Measurements from ENCODE around the gene TCF3. TPM values are rescaled to one million over a fixed set of nuclear protein-coding genes. Genes with fewer than 3 reads are reported as not detected.

The TCF3 gene
- total RNA-seq, 4 donors from 2014 or later, result 61.0 to 105 (median 69.0) TPM

GRCh38 chr19:1571358-1571757, 81.1 kb downstream of the TCF3 start:
- TF ChIP-seq CTCF (IDR thresholded peaks at IDR 0.05), result no peak
- intact Hi-C loops (cut with DNase I; ENCODE audit: low total_unique reads), result no loop called here
- no peak overlapping the region for H3K4me3 ChIP-seq (ENCODE audit: low read depth, poor library complexity, severe bottlenecking)
- 90 to 93% methylated on average over 12 of the region's 12 CpGs for WGBS, 2 donors
- no peak for DNase-seq (ENCODE audit: low spot score in 2 of 2)

- 96 to 97% methylated on average over 13 of the region's 13 CpGs for WGBS, 2 donors
- H3K4me3 ChIP-seq (ENCODE audit: low read depth, poor library complexity, severe bottlenecking), result no peak overlapping the region
- intact Hi-C loops (cut with DNase I; ENCODE audit: low total_unique reads), result no loop called here
- no peak for TF ChIP-seq CTCF (IDR thresholded peaks at IDR 0.05)
- no peak for TF ChIP-seq POLR2A (IDR thresholded peaks at IDR 0.05)
- DNase-seq (ENCODE audit: low spot score in 2 of 2), result no peak
Observed at GRCh38 chr19:1570836-1571235, 81.6 kb downstream of the TCF3 start.

- no peak for DNase-seq (ENCODE audit: low spot score in 2 of 2)
- TF ChIP-seq CTCF (IDR thresholded peaks at IDR 0.05), result no peak
- no peak for TF ChIP-seq POLR2A (IDR thresholded peaks at IDR 0.05)
- intact Hi-C loops (cut with DNase I; ENCODE audit: low total_unique reads), result no loop called here
- 72 to 73% methylated on average over 4 of the region's 4 CpGs for WGBS, 2 donors
- no peak overlapping the region for H3K4me3 ChIP-seq (ENCODE audit: low read depth, poor library complexity, severe bottlenecking)
Observed at GRCh38 chr19:1569997-1570396, 82.4 kb downstream of the TCF3 start.

- H3K4me3 ChIP-seq (ENCODE audit: low read depth, poor library complexity, severe bottlenecking), result peak within 1 kb of the TSS; percentile 50
- no peak for TF ChIP-seq CTCF (IDR thresholded peaks at IDR 0.05)
- TF ChIP-seq POLR2A (IDR thresholded peaks at IDR 0.05), result no peak
- 23 to 27% methylated on average over 15 to 20 of the region's 63 CpGs for WGBS, 2 donors
- intact Hi-C loops (cut with DNase I; ENCODE audit: low total_unique reads), result no loop called here
- DNase-seq (ENCODE audit: low spot score in 2 of 2), result peak; percentile 34 to 92
Observed at GRCh38 chr19:1568320-1569019, 83.9 kb downstream of the TCF3 start, which contains the start of gene MEX3D. TSS of gene MEX3D (minus strand) at chr19:1568325. CDS start at chr19:1568058, 267 bp downstream.

GRCh38 chr19:1567848-1568227, 84.6 kb downstream of the TCF3 start:
- no CpG with 5 or more reads among the region's 73 CpGs for WGBS, 2 donors
- TF ChIP-seq POLR2A (IDR thresholded peaks at IDR 0.05) (no peak), CTCF (IDR thresholded peaks at IDR 0.05) (no peak)
- intact Hi-C loops (cut with DNase I; ENCODE audit: low total_unique reads), result no loop called here
- no peak for DNase-seq (ENCODE audit: low spot score in 2 of 2)
- no peak overlapping the region for H3K4me3 ChIP-seq (ENCODE audit: low read depth, poor library complexity, severe bottlenecking)

Measured in lower leg skin (tissue), 4 donors.